Germinal center (tissue), 1 donor: Measurements from ENCODE around the gene PSME1.
A peak's percentile ranks its signal among the peaks of the same experiment; 100 is the strongest.

Source experiments
- DNase-seq: peaks from one replicate; pipeline ENCODE4 v3.0.0; 2012; ENCODE audit warnings: mixed read lengths, low spot score

The PSME1 gene

GRCh38 chr14:24135834-24136683 lies at the start of gene PSME1:
Gene PSME1, plus strand, starts transcription at chr14:24136194. Its CDS starts 69 bp downstream, at chr14:24136263.
- DNase-seq = peak; percentile 95

- no peak for DNase-seq
Measured at GRCh38 chr14:24087004-24087403, 49.0 kb upstream of the PSME1 start.

- DNase-seq = no peak
Measured at GRCh38 chr14:24088095-24088494, 47.9 kb upstream of the PSME1 start.

GRCh38 chr14:24089890-24090289 lies 46.1 kb upstream of the PSME1 start:
- no peak for DNase-seq

GRCh38 chr14:24092110-24092504 lies 43.9 kb upstream of the PSME1 start:
- no peak for DNase-seq

- no peak for DNase-seq
Measured at GRCh38 chr14:24092505-24093206, 43.3 kb upstream of the PSME1 start.

GRCh38 chr14:24093207-24093900 lies 42.6 kb upstream of the PSME1 start:
- no peak for DNase-seq

GRCh38 chr14:24093901-24094840 lies 41.8 kb upstream of the PSME1 start, which contains the start of gene PCK2:
Gene PCK2, plus strand, starts transcription at chr14:24094311. Its CDS starts 95 bp downstream, at chr14:24094406.
- DNase-seq = peak; percentile 86

- DNase-seq = no peak
Measured at GRCh38 chr14:24094841-24095270, 41.1 kb upstream of the PSME1 start.

- peak; percentile 63 for DNase-seq
Measured at GRCh38 chr14:24095271-24096068, 40.5 kb upstream of the PSME1 start.

- no peak for DNase-seq
Measured at GRCh38 chr14:24096545-24097181, 39.3 kb upstream of the PSME1 start.

- DNase-seq = no peak
Measured at GRCh38 chr14:24098229-24098926, 37.6 kb upstream of the PSME1 start.

- no peak for DNase-seq
Measured at GRCh38 chr14:24098927-24099813, 36.8 kb upstream of the PSME1 start.

GRCh38 chr14:24100197-24100981 lies 35.6 kb upstream of the PSME1 start:
- DNase-seq = no peak

- DNase-seq = no peak
Measured at GRCh38 chr14:24100982-24101494, 35.0 kb upstream of the PSME1 start.

- no peak for DNase-seq
Measured at GRCh38 chr14:24102357-24103048, 33.5 kb upstream of the PSME1 start.

- DNase-seq = no peak
Measured at GRCh38 chr14:24103451-24103850, 32.5 kb upstream of the PSME1 start.
